ENCODE data around the gene LPCAT3. TPM values are rescaled to one million over a fixed set of nuclear protein-coding genes. Genes with fewer than 3 reads are reported as not detected.

The LPCAT3 gene, protein sequence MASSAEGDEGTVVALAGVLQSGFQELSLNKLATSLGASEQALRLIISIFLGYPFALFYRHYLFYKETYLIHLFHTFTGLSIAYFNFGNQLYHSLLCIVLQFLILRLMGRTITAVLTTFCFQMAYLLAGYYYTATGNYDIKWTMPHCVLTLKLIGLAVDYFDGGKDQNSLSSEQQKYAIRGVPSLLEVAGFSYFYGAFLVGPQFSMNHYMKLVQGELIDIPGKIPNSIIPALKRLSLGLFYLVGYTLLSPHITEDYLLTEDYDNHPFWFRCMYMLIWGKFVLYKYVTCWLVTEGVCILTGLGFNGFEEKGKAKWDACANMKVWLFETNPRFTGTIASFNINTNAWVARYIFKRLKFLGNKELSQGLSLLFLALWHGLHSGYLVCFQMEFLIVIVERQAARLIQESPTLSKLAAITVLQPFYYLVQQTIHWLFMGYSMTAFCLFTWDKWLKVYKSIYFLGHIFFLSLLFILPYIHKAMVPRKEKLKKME
- 15.1 and 17.9 TPM in 2 replicates for total RNA-seq

DNA sequence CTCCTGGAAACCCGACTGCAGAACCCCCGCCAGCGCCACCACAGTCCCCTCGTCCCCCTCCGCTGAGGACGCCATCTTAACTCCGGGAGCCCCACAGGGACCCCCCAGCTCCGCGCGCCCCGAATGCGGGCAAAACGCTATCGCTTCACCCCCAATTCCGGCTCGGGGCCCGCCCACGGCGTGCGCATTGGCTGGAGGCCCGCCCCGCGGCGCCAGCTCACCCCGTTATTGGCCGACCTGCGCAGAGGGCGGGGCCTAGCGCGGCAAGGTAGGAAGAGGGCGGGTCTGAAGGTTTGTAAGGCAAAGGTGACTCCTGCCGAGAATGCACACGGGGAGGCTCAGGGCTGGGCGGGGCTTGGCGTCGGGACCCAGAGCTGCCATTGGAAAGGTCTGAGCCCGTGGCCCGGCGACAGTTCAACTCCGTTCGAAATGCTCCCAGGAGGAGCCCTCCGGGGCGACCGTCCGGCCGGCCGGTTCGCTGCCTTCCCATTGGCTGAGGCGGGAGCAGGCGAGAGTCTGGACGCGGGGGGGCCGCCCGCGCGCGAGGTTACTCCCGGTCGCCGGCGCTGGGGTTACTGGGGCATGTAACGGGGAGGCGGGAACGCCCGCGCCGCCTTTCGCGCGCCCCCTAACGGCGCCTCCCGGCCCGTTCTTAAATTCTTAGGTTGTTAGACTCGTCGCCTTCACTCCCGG lies at the start of gene LPCAT3:
Gene LPCAT3, minus strand, starts transcription at position 127 of the 693 bp plus-strand sequence. Its CDS starts 52 bp downstream, at position 75.

DNA sequence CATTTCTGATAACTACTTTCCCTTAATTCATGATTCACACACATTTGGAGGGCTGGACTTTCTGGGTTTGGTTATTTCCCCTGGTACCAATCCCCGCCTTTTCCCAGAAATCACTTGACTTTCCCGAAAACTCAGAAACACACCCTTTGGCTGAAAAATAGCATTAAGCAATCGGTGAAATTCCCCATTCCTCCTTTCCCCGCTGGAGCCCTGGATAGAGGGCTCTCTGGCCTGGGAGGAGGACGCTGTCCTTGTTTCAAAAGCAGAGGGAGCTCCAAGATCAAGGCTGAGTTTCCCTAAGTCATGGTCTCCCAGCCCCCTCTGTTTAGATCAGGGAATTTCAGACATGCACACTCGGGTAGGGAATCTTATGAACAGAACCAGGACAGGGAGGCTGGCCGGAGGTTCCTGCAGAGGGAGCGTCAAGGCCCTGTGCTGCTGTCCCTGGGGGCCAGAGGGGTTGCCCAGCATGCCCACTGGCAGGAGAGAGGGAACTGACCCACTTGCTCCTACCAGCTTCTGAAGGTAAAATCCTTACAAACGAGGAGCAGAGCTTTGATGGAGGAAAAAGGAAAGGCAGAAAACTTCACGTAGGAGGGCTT lies 42.2 kb upstream of the LPCAT3 start, which contains the start of gene C1S:
Gene C1S, plus strand, starts transcription at position 366 of the 602 bp plus-strand sequence. CDS start 1,195 bp downstream, outside the sequence.

DNA sequence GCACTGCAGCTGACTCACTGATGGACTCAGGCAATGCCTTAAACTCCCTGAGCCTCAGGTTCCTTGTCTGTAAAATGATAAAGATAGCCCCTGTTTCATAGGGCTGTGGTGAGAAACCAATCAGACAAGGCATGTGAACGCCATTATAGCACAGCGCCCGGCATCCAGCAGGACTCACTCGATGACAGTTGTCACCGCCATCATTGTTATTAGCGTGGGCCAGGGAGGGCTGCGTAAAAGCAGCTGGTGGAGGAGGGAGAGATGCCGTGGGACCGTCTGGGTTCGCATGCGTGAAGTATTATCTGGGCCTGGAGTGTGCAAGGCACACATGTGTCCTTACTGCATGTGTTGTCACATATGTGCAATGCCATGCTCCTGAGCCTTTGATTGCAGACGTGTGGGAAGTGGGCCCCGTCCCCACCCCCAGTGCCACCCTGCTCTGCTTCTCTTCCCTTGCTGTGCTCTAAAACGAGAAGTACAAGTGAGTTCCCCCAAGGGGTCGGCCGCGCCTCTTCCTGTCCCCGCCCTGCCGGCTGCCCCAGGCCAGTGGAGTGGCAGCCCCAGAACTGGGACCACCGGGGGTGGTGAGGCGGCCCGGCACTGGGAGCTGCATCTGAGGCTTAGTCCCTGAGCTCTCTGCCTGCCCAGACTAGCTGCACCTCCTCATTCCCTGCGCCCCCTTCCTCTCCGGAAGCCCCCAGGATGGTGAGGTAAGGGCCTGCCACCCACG lies 67.3 kb downstream of the LPCAT3 start, which contains the start of gene PTPN6:
Gene PTPN6, plus strand, starts transcription at position 546 of the 730 bp plus-strand sequence. Its CDS starts 157 bp downstream, at position 703.

DNA sequence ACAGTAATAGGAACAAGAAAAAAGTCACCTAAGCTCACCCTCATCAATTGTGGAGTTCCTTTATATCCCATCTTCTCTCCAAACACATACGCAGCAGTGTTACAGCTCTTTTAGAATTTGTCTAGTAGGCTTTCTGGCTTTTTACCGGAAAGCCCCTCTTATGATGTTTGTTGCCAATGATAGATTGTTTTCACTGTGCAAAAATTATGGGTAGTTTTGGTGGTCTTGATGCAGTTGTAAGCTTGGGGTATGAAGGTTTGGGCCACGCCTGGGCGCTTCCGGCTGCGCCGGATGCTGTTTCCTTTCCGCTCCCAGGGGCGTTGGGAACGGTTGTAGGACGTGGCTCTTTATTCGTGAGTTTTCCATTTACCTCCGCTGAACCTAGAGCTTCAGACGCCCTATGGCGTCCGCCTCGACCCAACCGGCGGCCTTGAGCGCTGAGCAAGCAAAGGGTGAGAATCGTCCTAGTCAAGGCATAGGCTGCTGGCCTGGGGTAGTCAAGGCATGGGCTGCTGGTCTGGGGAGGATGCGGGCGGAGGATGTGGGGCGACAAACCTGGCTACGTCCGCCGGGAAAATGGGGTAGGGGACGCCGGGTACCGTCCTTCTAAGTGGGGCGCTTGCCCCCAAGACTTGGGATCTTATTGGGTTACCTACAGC lies 74.4 kb downstream of the LPCAT3 start, which contains the start of the genes C12orf57 and RNU7-1:
Gene C12orf57, plus strand, starts transcription at position 301 of the 659 bp plus-strand sequence. Its CDS starts 100 bp downstream, at position 401.
Gene RNU7-1, plus strand, starts transcription at position 95 of the 659 bp plus-strand sequence.

DNA sequence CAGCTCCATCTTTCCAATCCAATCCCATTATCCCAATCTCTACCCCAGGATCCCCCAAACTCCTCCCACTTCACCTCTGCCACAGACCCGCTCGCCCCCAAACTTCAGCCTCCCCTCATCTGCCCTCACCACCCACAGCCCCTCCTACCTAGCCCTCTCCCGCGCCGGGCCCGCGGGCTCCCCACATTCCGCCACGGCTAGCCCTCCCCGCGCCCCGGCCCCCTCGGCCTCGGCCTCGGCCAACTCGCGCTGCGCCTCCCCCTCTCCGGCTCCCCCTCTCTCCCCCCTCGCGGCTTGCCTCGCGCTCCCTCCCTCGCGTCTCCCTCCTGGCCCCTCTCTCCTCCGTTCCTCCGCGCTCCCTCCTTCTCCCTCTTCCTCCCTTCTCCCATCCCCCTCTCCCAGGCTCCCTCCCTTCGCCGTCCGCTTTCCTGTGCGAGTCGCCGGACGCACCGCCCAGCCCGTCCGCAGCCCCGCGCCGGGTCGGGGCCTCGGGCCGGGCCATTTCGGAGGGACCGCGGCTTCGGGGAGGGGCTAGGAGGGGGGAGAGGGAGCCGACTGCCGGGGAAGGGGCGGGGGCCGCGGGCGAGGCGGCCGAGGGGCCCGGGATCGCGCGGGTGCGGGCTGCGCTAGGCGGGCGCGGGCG lies 90.8 kb downstream of the LPCAT3 start, which contains the start of gene ATN1:
Gene ATN1, plus strand, starts transcription at position 581 of the 643 bp plus-strand sequence. CDS start 6,043 bp downstream, outside the sequence.

Other genes with a start within 250 kb of the LPCAT3 start
- 0.15 and 0.17 TPM in 2 replicates for gene LAG3, start 246.0 kb downstream of the LPCAT3 start, total RNA-seq
- 0.15 and 2.2 TPM in 2 replicates for gene CD4, start 228.9 kb downstream of the LPCAT3 start, total RNA-seq
- gene GPR162, start 196.7 kb downstream of the LPCAT3 start, total RNA-seq = 6.1 and 6.8 TPM in 2 replicates
- gene P3H3, start 190.1 kb downstream of the LPCAT3 start, total RNA-seq = 121 and 150 TPM in 2 replicates
- gene GNB3, start 177.6 kb downstream of the LPCAT3 start, total RNA-seq = 1.7 and 2.9 TPM in 2 replicates
- 3.3 and 25.9 TPM in 2 replicates for gene CDCA3, start 167.2 kb downstream of the LPCAT3 start, total RNA-seq
- 97.8 and 134 TPM in 2 replicates for gene USP5, start 166.3 kb downstream of the LPCAT3 start, total RNA-seq
- 1,080 and 1,447 TPM in 2 replicates for gene TPI1, start 150.9 kb downstream of the LPCAT3 start, total RNA-seq
- 6.3 and 14.1 TPM in 2 replicates for gene SPSB2, start 145.2 kb downstream of the LPCAT3 start, total RNA-seq
- 13.2 and 14.9 TPM in 2 replicates for gene LRRC23, start 113.7 kb downstream of the LPCAT3 start, total RNA-seq
- 20.1 and 29.3 TPM in 2 replicates for gene ENO2, start 103.9 kb downstream of the LPCAT3 start, total RNA-seq
- 16.9 and 31.9 TPM in 2 replicates for gene ATN1, start 90.5 kb downstream of the LPCAT3 start, total RNA-seq
- not detected in 2 replicates for gene RNU7-1, start 74.7 kb downstream of the LPCAT3 start, total RNA-seq
- 61.5 and 94.6 TPM in 2 replicates for gene C12orf57, start 74.5 kb downstream of the LPCAT3 start, total RNA-seq
- under 0.01 TPM in 1 of 2 replicates, not detected in the other for gene PTPN6, start 67.1 kb downstream of the LPCAT3 start, total RNA-seq
- gene PHB2, start 47.8 kb downstream of the LPCAT3 start, total RNA-seq = 176 and 184 TPM in 2 replicates
- gene EMG1, start 47.6 kb downstream of the LPCAT3 start, total RNA-seq = 35.2 and 55.0 TPM in 2 replicates
- 307 and 827 TPM in 2 replicates for gene C1S, start 42.2 kb upstream of the LPCAT3 start, total RNA-seq
- 159 and 432 TPM in 2 replicates for gene C1R, start 74.0 kb upstream of the LPCAT3 start, total RNA-seq
- 50.2 and 82.0 TPM in 2 replicates for gene C1RL, start 90.7 kb upstream of the LPCAT3 start, total RNA-seq
- 0.33 TPM in 1 of 2 replicates, not detected in the other for gene RBP5, start 110.4 kb upstream of the LPCAT3 start, total RNA-seq
- 19.4 and 25.9 TPM in 2 replicates for gene CLSTN3, start 111.9 kb upstream of the LPCAT3 start, total RNA-seq
- gene PEX5, start 171.2 kb upstream of the LPCAT3 start, total RNA-seq = 33.9 and 44.8 TPM in 2 replicates